OCI-LY1 (cell line): ENCODE results near the gene TYW1.
"Not testable (repeated sequence)": the region's sequence is repeated elsewhere in the genome, so short reads cannot be mapped to it uniquely, and the experiment has no call there.

Experiments
- EZH2 ChIP-seq: fragments of 200-600 bp; sonication (generic), shearing (Covaris generic); IDR thresholded peaks from 2 replicates; pipeline ENCODE4 v1.8.0; 2017; ENCODE audit warnings: borderline replicate concordance, mixed run types, mild to moderate bottlenecking, antibody characterized with exemption, low read length, moderate library complexity, mixed read lengths
- TF ChIP-seq, protein P1 (sequence below): fragments of 200-600 bp; sonication (generic), shearing (Covaris generic); IDR thresholded peaks from 2 replicates; pipeline ENCODE4 v1.5.1; 2017; ENCODE audit warnings: mild to moderate bottlenecking, antibody characterized with exemption, low read length, moderate library complexity, mixed read lengths

DNA sequence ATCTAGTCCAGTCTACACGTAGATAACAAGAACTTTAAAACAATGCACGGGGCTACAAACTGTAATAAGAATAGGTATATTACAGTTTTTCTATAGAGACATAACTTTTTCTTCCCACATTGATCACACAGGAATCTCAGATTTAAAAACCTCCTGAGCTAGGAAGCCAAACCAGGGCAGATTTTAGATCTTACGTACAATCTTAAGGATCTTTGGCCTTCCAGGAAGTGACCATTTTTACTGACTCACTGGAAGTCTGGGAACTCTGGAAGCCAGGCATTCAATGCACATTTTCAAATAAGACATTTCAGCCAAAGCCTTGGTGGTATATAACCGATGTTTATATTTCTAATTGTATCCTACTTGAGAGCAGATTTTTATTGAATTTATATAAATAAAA is 64.7 kb downstream of the TYW1 start:
- TF ChIP-seq, protein P1, sequence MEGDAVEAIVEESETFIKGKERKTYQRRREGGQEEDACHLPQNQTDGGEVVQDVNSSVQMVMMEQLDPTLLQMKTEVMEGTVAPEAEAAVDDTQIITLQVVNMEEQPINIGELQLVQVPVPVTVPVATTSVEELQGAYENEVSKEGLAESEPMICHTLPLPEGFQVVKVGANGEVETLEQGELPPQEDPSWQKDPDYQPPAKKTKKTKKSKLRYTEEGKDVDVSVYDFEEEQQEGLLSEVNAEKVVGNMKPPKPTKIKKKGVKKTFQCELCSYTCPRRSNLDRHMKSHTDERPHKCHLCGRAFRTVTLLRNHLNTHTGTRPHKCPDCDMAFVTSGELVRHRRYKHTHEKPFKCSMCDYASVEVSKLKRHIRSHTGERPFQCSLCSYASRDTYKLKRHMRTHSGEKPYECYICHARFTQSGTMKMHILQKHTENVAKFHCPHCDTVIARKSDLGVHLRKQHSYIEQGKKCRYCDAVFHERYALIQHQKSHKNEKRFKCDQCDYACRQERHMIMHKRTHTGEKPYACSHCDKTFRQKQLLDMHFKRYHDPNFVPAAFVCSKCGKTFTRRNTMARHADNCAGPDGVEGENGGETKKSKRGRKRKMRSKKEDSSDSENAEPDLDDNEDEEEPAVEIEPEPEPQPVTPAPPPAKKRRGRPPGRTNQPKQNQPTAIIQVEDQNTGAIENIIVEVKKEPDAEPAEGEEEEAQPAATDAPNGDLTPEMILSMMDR: not testable (repeated sequence)
- not testable (repeated sequence) for TF ChIP-seq EZH2
